ENCODE data around the gene UTP25.

UTP25 gene

DNA sequence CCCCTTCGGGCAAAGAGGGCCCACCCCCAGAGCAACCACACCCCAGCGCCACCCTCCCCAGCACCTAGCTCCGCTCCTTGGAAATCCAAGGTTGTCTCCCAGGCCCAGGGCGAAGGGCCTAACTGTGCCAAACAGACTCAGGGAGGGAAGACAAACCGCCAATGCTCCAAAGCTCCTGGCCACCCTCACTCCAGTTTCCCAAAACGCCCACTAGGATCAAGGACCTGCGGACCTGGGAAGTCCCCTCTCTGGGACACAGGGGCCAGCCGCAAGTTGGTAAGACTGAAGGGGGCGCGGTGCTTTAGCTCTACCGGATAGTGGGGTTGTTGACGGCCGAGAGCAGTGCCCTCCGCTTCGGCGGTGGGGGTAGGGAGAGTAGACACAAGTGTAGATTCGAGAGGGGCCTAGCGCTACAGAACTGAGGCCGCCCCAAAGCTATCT, 22.4 kb upstream of the UTP25 start:
- no peak for DNase-seq (ENCODE audit: low read depth in 2 of 3, low spot score in 1 of 3)

DNA sequence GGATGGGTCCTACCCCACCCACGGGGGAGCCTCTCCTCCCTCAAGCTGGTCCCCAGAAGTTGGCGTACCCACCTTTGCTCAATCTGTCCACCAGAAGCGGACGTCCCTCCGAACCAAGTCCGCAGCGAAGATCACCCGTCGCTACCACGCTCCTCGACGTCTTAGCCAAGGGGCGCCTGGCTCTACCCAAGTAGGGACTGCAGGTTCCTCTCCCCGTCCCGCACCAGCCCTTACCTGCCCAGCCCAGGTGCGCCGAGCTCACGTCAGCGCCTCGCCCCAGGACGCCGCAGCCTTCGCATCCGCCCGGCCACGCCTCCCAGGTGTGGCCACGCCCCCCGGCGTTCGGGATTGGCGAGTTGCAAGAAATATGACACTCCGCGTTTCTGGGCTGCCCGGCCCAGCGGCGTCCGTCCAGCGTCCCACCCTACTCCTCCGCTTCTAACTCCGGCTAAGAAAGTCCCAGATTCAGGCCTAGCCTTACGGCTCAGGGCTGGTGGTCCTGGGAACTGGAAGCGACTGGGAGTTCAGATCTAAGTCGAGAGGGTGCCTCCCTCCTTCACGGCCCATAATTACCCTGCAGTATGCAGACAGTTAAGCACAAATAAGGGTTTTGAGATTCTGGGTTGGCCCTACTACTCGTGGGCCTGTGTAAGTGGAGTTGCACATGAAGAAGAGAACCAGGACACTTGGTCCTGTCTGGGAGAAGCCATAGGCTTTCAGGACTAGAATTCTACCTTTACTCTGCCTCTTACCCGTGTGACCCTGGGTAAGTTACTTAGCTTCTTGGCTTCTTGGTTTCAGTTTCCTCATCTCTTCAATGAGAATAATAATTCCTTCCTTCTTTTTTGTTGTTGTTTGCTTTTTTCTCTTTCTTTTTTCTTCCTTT, 21.7 kb upstream of the UTP25 start, which contains the start of gene IRF6:
Gene IRF6, minus strand, starts transcription at position 268 of the 886 bp plus-strand sequence. CDS start 4,729 bp downstream, outside the sequence.
- DNase-seq (ENCODE audit: low read depth in 2 of 3, low spot score in 1 of 3) = peak; percentile 26 to 57 (median 29)

DNA sequence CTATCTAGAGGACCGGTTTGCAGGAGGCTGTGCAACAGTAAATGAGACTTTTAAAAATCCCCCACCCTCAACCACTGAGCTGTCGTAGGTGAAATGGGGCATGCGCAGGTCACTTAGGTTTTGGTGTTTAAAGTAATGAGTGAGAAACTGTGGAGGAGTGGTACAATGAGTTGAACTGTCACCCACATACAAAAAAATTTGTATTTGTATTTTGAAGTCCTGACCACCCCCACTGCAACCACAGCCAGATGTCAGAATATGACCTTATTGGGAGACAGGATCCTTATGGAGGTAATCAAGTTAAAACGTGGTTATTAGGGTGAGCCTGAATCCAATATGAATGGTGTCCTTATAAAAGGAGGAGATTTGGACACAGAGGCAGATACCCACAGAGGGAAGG, 20.3 kb upstream of the UTP25 start:
- DNase-seq (ENCODE audit: low read depth in 2 of 3, low spot score in 1 of 3) = no peak

DNA sequence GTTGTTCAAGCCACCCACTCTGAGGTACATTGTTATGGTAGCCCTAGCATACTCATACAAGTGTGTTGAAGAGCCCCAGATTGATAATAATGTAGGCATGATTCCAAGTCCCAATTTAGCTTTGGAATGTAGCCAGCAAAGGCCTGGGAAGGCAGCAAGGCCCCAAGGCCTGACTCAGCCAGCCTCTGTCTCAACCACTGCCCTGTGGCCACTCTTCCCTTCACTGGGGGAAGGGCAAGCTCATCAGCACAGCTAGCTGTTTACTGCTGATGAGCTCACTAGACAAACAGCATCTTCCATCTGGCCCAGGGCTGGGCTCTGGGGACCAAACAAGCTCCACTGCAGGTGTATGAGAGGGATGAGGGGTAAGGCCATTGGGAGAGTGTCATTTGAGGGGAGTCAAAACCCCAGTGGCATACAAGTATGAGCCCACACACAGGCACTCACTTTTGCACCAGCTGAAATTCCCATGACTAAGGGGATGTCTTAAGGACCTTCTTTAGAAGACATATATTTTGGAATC, 19.7 kb upstream of the UTP25 start:
- DNase-seq (ENCODE audit: low read depth in 2 of 3, low spot score in 1 of 3) = no peak

DNA sequence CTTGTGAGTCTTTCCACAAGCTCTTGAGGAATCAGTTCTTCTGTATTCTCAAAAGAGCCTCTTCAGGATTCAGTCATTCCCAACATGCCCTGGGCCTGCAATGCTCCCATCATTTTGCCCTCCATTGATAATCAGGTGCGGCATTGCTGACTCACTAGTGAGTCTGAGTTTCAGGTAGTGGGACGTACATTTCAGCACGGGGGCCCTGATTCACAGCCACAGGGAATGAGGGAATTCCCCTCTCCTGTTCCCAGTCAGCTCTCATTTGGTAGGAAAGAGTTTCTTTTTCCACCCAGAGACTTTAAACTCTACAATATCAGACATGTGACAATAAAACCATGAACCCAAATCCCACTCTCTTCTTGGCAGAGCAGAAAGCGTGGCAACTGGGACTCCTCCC, 18.2 kb upstream of the UTP25 start:
- DNase-seq (ENCODE audit: low read depth in 2 of 3, low spot score in 1 of 3) = no peak

DNA sequence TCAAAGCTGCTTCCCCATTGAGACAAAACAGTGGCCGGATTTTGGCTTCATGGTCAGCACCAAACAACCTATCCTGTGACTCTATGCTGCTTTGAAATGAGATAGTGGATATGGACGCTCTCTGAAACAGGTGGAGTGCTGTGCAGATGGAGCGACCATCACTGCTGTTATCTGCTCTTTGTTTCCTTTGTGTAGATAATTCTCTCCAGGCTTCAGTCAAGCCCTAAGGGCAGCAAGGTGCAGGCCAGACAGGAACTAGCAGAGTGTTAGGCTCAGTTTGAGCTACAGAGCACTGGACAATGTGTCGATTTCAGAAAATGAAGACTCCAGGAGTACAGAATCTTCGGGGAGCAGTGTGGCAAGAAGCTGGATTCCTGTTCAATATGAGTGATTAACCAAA, 17.0 kb upstream of the UTP25 start:
- DNase-seq (ENCODE audit: low read depth in 2 of 3, low spot score in 1 of 3) = no peak

DNA sequence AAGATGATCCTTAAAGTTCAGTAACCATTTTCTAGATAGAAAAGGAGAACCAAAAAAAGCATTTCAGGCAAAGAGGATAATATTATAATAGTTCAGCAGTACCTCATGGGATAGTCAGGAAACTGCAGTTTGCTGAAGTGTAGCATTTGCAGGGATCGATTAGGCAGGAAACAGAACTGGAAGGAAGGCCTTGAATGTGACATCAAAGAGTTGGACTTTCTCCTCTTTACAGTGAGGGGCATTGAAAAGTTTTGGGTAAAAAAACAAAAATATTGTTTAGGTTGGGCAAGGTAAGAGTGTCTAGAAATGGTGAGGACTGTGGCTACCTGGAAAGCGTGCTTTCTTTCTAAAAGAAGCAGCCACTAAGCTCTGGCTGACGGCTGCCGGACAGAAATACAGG, 13.9 kb upstream of the UTP25 start:
- no peak for DNase-seq (ENCODE audit: low read depth in 2 of 3, low spot score in 1 of 3)

DNA sequence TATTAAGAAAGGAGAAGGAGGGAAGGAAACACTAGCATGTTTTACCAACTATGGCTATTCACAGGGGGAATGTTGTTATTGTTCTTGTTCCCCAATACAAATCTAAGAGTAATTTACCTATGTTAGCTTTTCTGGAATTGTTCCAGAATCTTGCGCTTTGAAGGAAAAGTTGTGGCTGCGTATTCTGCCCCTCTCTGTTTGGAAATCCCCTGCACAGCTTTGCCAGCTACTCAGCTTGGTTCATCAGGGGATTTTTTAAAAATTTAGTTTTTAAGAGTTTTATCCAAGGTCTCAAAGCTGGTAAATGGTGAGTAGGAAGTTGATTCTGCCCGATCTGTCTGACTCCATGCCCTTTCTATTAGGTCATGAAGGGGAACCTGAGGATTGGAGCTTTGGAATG, 12.3 kb upstream of the UTP25 start:
- no peak for DNase-seq (ENCODE audit: low read depth in 2 of 3, low spot score in 1 of 3)

DNA sequence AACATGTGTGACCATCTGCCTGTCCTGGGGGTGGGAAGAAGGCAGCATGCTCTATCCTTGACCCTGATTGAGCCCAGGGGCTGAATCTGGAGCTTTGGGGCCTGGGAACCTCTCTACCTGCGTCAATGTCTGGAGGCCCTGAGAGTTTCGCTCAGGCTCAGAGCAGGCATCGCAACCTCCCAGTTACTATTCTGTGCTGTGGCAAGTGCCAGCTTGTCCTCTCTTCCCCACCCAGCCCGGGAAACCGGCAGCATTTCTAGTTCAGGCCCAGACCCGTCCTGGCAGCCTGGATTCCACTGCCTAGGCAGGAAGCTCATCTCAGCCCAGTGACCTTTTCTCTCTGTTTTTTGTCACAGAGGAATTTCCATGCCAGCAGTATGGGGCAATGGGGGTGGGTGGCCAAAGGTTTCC, 11.8 kb upstream of the UTP25 start:
- no peak for DNase-seq (ENCODE audit: low read depth in 2 of 3, low spot score in 1 of 3)

DNA sequence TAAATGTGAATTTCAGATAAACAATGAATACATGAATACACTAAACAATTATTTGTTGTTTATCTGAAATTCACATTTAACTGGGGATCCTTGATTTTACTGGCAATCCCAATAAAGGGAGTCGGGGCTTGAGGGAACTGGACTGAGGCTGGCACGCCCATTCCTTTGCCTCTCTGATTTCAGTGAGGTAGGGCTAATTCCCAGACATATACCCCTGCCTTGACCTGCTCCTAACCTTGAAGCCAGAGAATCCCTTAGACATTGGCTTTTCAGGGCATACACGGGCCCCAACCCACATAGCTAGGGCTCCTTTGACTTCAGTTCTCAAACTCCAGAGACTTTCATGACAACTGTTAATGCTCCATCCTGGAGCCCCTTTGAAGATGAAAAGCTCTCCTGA, 10.8 kb upstream of the UTP25 start:
- no peak for DNase-seq (ENCODE audit: low read depth in 2 of 3, low spot score in 1 of 3)

DNA sequence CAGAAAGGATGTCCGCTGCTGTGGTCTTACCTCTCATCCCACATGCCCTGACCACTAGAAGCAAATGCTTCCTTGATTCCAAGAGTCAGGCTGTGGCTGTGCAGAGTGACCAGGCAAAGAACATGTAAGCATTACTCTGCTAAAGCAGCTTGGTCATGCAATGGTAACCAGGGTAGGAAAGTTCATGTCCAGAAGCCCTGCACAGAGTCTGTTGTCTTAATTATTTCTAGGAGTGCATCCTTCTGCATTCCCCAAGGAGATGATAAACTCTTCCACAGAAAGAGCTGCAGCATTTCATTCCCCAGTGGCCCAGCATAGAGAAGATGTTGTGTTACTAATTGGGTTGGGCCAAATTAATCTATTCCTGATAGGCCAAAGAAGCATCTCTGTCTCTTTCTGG, 10.1 kb upstream of the UTP25 start:
- DNase-seq (ENCODE audit: low read depth in 2 of 3, low spot score in 1 of 3) = no peak

DNA sequence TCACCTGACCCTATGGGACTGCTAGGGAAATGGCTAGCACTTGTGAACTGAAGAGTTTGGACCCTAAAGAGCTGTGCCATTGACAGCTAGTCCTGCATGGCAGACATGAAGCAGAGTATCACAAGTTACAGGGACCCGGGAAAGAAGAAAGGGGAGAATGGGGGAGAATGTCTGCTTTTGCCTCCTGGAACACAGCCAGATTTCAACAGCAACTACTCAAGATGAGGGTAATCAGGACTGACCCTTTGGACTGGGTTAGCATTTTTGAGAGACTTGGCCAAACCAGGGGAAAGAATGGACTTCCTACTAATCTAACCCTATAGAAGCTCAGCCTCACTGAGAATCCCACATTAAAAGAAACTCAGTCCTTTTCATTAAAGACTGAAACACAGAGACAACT, 8.7 kb upstream of the UTP25 start:
- no peak for DNase-seq (ENCODE audit: low read depth in 2 of 3, low spot score in 1 of 3)

DNA sequence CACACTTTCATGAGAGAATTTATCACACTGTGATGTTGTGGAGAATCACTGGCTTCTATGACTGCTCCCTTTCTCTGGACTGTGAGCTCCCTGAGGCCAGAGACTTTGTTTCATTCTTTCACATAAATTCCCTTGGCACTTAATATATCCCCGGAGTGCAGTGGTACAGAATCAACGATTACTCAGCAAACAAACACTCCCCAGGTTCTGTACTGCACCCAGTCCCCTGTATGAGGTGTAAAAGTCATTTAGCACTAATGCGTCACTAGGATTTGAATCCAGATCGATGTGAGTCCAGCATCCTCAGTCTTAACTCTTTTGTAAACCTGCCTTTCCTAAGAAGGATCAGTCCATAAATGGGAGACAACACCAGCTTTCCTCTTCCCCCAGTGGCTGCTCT, 6.8 kb upstream of the UTP25 start:
- no peak for DNase-seq (ENCODE audit: low read depth in 2 of 3, low spot score in 1 of 3)

DNA sequence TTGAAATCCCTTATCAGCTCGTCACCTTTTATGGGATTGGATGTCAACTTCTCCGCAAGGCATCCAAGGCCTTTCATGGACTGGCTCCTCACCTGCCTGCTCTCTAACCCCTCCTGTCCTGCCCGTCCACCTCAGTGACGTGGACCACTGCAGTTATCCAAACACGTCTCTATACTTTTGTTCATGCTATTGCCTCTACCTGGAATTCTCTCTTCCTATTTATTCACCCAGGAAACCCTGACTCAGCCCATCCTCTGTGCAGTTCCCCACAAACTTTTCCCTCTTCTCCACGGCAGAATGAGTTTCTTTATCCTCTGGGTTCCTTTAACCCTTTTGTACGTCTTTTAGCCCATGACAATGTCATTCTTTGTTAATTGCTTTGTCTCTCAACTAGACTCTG, 5.1 kb upstream of the UTP25 start:
- no peak for DNase-seq (ENCODE audit: low read depth in 2 of 3, low spot score in 1 of 3)

DNA sequence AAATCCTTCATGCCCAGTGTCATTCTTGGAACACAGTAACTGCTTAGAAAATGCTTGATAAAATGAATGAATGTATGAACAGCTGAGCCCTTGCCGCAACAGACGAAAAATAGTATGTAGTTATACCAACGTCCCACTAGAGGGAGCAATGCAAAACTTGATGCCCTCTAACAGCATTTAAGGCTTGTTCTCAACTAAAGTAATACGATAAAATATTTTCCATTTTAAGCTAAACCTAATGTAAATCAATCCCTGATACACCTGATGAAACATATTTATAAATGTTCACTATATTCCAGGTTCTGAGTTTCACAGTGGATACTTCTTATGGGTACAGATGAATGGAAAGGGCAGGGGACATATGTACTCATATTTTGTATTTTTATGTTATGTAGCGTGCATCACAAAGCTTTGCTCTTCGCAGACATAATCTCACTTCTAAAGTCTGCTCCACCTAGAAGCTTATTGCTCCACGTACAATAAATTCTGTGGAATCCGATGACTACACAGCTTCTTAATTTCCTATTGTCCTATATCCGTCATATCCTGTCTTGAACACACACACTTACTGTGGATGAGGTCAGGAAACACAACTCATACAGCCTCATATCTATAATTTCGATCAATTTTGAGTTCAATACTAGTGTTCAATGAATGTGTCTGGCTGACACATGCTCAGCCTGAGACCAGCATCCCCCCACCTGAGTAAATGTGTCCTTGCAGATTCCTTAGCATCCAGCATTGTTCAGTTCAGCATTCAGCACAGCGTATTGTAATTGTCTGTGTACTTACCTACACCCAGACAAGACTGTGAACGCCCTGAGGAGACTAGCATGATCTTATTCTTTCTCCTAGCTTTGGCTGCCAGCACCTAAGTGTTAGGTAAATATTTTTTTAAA, 4.4 kb upstream of the UTP25 start:
- peak in 1 of 3 donors; percentile 25 for DNase-seq (ENCODE audit: low read depth in 2 of 3, low spot score in 1 of 3)

DNA sequence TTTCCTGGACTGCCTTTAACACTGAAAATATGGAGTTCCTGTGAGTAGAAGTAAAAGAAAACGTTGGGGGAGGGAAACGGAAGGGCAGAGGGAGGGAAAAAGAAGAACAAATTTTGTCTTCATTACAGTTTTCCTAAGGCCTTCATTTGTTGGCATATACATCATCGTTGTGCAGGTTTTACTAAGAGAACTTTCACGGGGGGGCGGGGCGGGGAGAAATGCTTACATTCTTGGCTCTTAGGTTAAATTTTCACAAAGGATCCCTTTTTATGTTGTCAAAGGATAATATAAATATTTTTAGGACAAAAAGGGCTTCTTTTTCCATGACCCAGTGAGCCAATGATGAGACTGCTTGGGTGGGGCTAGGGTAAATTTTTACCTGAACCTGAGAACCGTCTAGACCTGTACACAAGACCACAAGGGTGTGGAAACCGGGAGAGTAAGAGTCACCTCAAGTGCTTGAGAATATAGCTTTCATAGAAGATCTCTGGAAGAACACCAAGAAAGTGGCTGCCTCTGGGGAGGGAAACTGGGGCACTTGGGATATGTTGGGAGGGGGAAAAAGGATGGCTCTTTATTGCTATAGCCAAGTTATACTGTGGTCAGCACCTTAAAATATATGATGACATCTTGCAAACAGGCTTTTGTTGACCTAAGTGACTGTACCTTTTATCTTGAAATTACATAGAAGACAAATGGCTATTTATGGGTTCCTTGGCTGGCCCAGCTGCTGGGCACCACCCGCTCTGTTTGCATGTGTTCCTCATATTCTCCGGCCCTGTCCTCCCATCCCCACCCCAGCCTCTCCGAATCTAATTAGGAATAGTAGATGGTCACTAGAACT, 2.0 kb upstream of the UTP25 start:
- DNase-seq (ENCODE audit: low read depth in 2 of 3, low spot score in 1 of 3) = no peak

DNA sequence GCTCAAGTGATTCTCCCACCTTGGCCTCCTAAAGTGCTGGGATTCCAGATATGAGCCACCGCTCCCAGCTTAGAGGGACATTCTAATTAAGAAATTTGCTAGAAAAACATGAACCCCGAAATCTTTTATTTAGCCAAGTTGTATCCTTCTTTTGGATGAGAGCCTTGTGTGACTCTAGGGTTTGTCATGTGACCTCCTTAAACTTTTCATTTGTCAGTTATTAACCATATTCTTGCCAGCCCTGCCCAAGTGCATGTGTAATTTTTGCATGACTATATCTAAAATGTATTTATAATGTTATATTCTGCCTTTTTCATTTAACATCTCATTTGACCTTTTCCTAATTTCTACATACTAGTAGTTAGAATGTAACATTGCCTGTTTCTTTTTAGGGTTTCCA, 1.9 kb downstream of the UTP25 start:
- no peak for DNase-seq (ENCODE audit: low read depth in 2 of 3, low spot score in 1 of 3)

DNA sequence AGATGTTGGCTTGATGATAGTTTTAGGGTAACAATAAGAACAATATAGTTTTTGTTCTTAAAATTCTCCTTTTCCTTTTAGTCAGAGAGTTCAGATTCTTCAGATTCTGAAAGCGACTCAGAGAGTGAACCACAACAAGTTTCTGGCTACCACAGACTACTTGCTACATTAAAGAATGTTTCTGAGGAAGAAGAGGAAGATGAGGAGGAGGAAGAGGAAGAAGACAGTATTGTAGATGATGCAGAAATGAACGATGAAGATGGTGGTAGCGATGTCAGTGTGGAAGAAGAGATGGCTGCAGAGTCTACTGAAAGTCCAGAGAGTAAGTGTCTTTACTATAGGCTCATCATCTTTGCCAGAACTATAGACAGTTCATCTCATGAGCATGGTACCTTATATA, 3.0 kb downstream of the UTP25 start:
- no peak for DNase-seq (ENCODE audit: low read depth in 2 of 3, low spot score in 1 of 3)

DNA sequence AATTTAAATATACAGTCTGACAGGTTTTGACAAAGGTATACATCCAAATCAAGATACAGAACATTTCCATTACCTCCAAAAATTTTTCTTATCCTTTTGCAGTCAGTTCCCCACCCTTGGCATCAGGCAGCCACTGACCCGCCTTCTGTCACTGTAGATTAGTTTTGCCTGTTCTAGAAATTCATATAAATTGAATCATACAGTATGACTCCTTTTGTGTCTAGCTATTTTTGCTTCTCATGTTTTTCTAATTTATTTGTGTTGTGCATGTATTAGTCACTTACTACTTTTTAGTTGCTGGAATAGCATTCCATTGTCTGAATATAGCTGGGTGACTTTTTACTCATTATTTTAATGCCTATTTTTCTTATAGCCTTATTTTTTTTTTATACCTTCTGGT, 3.8 kb downstream of the UTP25 start:
- DNase-seq (ENCODE audit: low read depth in 2 of 3, low spot score in 1 of 3) = no peak

DNA sequence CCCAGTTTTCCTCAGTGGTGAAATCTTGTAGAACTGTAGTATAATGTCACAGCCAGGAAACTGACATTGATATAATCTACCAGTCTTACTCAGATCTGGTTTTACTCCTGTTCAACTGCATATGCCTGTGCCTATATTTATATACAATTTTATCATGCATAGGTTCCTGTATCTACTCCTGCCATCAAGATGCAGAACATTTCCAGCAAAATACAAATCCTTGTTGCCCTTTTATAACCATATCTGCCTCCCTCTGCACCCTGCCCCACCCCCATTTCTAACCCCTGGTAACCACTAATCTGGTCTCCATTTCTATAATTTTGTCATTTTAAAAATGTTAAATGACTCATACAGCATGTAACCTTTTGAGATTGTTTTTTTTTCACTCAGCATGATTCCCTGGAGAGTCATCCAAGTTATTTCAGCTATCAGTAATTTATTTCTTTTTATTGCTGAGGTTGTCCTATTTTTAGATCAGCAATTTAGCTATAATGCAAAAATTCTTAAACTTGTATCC, 8.1 kb downstream of the UTP25 start:
- peak in 1 of 3 donors; percentile 12 for DNase-seq (ENCODE audit: low read depth in 2 of 3, low spot score in 1 of 3)

DNA sequence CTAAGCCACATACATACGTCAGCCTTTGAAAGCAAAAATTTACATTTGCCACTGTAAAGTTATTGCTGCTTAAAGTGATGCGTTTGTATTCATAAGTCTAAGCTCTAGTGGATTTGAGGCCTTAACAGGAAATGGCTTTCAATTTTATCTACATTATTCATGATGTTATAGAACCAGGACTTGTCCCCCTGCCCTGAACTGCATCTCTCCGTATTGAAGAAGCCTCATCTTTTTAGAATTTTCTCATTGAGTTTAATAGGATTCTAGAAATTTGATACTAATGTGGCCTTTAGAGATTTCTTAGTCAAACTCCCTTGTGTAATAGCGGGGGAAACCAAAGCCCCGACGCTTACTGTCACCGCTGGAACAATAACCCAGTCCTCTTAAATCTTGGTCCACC, 9.9 kb downstream of the UTP25 start:
- no peak for DNase-seq (ENCODE audit: low read depth in 2 of 3, low spot score in 1 of 3)

Data from stimulated activated CD4-positive, alpha-beta T cell treated with anti-CD3 and anti-CD28 coated beads, Interleukin-12 subunit alpha, Interleukin-12 subunit beta, amount 100 ng/mL, for 48 hours (primary cell).